HG03135 (cell line): ENCODE measurements around the gene MEN1.
A peak's percentile ranks its signal among the peaks of the same experiment; 100 is the strongest.

ENCODE experiments used
- ATAC-seq: cut with Tn5 transposase; IDR thresholded peaks from one replicate; pipeline ENCODE4 v1.9.1; 2021; ENCODE audit warnings: mild to moderate bottlenecking, moderate library complexity; ENCODE audit not compliant: unreplicated experiment

MEN1 gene

DNA sequence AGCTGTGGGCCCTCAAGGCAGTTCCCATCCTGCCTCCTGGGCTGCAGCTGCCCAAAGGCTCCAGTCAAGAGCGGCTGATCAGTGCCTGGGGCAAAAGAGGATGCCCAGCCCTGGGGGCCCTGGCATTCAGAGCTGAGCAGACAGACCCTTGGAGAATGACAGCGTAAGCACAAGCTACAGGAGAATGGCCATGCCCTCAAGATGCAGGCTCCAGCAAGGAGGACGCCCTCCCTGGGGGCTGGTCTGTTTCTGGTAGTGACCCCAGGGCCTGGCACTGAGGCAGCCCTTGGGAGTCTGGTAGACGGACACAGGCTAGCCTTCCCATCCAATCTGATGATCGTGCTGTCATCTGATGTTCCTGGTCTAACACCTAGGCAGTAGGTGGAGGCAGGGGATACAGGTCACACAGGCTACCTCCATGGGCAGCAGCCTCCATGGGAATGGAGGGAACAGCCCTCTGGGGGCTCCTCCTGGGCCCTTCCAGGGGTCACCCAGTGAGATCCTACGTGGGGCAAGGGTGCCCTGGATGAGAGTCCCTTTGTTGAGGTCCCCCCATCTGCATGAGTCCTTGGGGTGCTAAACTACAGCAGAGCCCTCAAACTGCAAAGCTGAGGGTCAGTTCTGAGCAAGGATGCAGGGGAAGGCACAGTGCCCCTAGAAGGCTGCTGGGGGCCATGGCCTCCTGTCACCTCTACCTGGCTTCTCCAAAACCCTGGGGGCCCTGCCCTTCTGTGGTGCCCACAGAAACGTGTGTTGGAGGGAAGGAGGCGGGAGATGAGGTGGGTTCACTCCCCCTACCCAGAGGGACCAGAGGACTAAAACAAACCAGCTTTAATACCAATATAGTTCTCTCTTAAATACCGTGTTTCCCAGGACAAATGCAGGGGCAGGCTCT, 21.8 kb downstream of the MEN1 start:
- ATAC-seq: no peak

DNA sequence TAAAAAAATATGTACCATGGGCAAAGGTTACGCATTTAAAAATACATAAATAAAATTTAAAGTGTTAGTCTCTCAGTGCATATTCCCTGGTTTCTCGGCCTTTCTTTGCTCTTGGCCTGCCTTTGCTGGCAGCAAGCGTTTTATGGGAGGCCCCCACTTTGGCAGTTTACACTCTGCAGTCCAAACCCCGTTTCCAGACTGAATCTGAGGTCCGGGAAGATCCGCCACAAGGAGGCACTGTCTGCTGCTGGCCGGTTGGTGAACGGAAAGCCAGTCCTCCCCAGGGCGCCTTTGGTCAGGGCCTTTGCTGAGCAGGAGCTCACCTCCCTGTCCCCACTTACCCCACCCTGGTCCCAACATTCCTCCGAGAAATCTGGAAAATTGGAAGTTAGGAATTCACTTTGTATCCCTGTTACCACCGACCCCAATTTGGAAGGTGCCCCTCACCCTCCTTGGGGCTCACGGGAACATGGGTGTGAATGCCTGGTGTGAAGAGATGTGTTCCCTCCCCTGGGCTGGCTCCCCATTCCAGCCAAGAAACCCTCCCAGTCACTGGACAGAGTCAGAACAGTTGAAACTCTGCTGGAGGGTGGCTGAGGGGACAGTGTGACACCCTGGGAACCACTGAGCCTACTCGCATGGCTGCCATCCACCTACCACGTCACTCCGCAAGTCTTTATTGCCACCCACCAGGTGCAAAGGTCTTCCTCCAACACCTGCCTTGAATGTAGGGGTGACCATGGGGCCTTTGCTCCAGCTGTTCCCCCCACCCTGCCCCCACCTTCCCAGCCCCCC, 22.6 kb downstream of the MEN1 start:
- no peak for ATAC-seq

- ATAC-seq: no peak
Measured at GRCh38 chr11:64786308-64786707, 24.0 kb downstream of the MEN1 start.

DNA sequence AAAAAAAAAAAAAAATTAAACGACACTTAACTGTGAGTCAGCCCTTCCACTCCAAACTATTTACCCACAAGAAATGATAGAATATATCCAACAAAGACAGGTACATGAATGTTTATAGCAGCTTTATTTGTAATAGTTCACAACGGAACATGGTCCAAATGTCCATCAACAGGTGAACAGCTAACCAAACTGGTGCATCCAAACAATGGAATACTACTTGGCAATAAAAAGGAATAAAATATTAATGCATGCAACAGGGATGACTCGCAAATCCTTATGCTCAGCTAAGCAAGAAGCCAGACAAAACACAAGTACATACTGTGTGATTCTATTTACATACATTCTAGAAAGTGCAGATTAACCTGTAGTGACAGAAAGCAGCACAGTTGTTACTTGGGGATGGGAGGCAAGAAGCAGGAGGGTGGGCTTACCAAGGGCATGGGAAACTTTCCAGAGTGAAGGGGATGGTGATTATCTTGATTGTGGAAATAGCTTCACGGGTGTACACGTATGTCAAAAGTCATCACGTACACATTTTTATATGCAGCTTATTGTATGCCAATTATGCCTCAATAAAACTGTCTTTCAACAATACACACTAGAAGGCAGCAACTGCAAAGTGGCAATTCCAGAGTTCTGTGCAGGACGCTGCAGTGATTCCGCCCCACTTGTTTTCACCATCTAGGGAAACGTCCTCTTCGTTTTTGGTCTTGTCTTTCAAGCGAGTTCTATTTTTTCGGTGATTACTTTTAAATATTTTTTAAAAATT, 25.4 kb downstream of the MEN1 start:
- ATAC-seq: no peak

GRCh38 chr11:64778473-64779298, 31.7 kb downstream of the MEN1 start, which contains the start of gene SF1:
SF1 (minus strand) TSS chr11:64778542; CDS start chr11:64778392, 150 bp downstream.
- peak; percentile 77 for ATAC-seq

DNA sequence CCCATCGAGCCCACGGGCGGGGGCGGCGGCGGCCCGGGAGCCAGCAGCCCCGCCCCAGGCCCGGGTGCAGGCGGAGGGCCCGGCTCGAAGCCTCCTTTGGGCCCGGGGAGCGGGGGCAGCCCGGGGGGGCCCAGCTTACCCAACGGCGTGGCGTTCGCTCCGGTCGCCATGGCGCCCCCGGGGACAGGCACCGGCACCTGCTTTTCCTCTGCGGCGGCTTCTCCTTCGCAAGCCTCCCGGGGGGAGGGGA, 32.2 kb downstream of the MEN1 start:
- peak; percentile 15 for ATAC-seq

DNA sequence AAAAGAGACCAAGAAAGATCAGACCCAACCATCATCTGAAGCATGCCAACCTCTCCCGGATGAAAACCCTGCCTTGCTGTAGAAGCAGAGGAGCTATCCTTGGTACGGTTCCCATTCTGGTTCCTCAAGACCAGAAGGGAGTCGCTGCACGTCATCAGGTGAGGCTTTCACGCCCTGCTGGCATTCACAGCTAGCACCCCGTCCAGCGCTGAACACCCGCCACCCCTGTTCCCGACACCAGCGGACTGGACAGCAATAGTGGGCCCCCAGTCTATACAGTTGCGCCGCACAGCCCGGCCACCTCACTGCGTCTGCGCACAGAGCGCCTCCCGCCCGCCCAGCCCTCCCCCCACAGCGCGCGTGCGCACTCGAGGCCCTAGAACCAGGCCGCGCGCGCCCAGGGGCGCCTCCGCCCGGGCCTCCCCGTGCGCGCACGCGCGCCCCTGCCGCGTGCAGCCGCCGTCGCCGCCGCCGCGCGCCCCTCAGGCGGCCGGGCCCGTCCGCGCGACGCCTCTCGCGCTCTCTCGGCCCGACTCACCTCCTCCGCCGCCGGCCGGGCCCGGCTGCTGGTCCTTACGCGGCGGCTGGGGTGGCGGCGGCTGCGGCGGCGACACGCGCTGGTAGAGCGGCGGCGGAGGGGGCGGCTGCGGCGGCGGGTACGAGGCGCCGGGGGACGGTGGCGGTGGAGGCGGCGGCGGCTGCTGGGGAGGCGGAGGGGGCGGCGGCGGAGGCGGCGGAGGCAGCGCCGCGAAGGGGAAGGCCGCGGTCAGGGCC, 32.7 kb downstream of the MEN1 start:
- ATAC-seq: peak; percentile 23

DNA sequence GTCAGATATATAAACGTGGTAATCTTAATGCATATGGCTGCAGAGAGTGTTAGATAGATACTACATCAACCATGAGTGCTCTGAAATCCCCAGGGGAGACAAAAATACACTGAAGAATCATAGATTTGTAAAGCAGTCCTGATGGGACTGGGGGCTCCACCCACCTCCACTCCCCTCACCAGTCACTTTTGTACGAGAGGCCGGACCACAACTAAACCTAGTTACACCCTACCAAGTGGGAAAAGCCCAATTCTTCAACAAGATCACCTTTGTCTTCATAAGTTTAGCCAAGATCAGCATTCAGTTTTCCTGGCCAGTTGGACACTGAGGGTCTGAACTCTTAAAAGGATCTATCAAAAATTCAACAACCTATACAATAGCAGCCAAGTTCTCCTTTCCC, 33.5 kb downstream of the MEN1 start:
- no peak for ATAC-seq

DNA sequence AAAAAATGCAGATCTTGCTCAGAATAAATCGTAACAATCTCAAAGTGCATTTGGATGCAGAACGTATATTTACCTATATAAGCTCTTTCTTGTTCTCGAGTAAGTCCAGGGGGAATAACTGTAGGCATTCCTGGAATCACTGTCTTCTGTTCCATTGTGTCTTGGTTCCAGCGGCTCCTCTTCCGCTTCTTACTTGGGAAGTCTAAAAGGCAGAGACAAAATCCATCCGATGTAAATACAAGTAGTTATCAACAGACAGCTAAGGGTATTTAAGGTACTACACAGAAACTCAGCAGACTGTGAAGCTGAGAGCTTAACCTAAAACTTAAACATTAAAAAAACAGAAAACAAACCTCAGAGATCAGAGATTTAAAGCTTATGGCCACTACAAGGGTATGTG, 33.9 kb downstream of the MEN1 start:
- ATAC-seq: no peak

GRCh38 chr11:64774144-64774543, 36.2 kb downstream of the MEN1 start:
- no peak for ATAC-seq

- ATAC-seq: no peak
Measured at GRCh38 chr11:64772303-64773018, 37.9 kb downstream of the MEN1 start.

DNA sequence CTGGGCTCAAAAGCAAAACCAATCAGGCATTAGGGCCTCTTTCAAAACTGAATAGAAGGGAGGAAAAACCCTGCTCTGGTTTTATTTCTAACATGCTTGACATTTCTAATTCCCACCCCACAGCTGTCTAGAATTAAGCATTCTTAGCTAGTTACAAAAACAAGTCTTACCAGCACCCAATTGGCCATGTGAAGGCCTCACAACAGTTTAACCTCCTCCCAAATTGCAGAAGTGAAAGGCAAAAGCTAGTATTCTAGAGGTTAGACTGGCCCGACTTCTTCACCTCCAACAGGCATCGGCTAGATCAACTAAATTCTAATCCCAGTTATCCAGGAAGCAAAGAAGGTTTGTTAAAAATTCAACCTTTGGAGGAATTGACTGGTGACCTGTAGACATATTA, 38.5 kb downstream of the MEN1 start:
- ATAC-seq: no peak

GRCh38 chr11:64770120-64770519, 40.2 kb downstream of the MEN1 start:
- ATAC-seq: no peak

- no peak for ATAC-seq
Measured at GRCh38 chr11:64769283-64769682, 41.1 kb downstream of the MEN1 start.

GRCh38 chr11:64768300-64768694, 42.1 kb downstream of the MEN1 start:
- no peak for ATAC-seq

DNA sequence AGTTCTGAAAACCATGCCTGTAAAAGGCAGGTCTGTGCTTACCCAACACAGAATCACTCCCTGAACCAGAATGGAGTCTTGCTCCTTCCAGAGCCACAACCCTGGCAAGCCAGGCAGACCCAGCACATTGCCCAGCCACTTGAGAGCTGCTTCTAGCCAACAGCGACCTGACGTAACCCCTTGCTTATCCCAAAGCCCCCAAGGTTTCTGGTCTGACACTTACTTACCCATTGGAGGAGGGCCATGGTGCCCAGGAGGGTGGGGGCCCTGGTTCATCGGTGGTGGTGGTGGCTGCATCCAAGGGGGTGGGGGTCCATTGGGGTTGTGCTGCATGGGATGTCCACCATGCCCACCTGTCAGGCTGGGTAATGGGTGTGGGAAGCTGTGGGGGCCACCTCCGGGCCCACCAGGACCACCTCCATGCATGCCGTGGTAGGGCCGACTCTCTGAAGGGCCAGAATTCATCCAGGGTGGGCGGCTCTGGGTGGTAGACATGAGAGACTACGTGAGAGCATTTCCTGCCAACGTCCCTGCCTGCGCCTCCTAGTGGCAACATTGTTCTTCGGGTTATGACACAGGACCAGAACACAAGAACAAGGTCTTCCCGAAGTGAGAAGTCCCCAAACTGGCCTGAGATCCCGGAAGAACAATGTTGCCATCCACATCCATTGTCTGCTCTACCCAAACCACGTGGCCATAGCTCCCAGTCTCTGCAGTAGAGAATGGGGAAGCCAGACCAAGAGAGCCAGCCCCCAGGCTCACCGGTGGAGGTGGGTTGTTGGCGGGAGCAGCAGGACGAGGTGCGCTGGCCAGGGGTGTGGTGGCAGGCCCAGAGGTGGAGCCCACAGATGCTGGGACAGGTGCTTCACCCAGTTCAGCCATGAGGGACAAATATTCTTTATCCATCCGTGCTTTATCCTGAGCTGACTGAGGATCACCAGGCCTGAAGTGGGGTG, 42.7 kb downstream of the MEN1 start:
- ATAC-seq: no peak

DNA sequence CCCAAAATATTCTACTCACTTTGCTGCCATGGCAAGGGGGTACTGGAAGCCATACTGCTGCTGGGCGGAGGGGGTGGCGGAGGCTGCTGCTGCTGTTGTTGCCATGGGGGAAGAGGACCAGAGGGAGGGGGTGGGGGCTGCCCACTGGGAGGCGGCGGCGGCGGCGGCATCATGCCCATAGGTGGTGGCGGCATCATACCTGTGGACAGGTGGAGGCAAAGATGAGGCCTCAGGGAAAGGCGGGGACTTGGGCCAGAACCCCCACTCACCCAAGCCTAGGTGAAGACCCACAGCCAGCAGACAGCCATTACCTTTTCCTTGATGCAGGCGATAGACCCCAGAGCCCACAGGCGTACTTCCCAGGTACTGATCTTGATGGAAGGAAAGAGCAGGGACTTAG, 43.5 kb downstream of the MEN1 start:
- ATAC-seq: no peak
